HG03064 (cell line): ENCODE data around the gene KIT.

Experiments used
- ATAC-seq: cut with Tn5 transposase; IDR thresholded peaks from one replicate; pipeline ENCODE4 v1.9.1; 2021; ENCODE audit warnings: low read depth; ENCODE audit not compliant: unreplicated experiment

KIT gene

DNA sequence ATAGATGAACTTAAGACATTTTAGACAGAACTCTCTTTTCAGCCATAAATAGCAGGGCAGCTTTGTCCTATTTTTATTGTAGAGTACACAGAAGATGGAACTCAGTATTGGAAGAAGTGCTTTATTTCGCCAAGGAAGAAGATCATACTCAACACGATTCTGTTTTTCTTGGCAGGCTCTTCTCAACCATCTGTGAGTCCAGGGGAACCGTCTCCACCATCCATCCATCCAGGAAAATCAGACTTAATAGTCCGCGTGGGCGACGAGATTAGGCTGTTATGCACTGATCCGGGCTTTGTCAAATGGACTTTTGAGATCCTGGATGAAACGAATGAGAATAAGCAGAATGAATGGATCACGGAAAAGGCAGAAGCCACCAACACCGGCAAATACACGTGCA, 37.6 kb downstream of the KIT start:
- ATAC-seq: no peak

GRCh38 chr4:54695788-54696187, 38.0 kb downstream of the KIT start:
- ATAC-seq: no peak

- ATAC-seq: no peak
Observed at GRCh38 chr4:54696649-54697048, 38.9 kb downstream of the KIT start.

GRCh38 chr4:54700986-54701385, 43.2 kb downstream of the KIT start:
- ATAC-seq: no peak

GRCh38 chr4:54703182-54703581, 45.4 kb downstream of the KIT start:
- ATAC-seq: no peak

DNA sequence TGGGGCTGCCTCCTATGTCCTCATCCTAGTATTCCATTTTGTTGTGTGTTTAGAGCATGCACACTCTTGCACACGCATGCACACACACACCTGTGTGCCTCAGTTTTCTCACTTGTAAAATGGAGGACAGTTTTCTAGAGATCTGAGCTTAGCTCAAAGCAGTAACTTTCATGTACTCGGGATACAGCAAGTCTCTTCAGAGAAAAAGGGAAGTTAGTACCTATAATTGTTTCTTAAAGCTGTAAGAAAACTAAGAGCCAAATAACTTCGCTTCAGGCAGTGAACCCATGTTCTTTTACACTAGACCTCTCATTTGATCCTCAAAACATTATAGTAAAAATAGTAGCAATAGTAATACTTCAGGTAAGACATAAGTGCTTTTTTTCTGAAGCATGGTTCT, 49.6 kb downstream of the KIT start:
- ATAC-seq: no peak

DNA sequence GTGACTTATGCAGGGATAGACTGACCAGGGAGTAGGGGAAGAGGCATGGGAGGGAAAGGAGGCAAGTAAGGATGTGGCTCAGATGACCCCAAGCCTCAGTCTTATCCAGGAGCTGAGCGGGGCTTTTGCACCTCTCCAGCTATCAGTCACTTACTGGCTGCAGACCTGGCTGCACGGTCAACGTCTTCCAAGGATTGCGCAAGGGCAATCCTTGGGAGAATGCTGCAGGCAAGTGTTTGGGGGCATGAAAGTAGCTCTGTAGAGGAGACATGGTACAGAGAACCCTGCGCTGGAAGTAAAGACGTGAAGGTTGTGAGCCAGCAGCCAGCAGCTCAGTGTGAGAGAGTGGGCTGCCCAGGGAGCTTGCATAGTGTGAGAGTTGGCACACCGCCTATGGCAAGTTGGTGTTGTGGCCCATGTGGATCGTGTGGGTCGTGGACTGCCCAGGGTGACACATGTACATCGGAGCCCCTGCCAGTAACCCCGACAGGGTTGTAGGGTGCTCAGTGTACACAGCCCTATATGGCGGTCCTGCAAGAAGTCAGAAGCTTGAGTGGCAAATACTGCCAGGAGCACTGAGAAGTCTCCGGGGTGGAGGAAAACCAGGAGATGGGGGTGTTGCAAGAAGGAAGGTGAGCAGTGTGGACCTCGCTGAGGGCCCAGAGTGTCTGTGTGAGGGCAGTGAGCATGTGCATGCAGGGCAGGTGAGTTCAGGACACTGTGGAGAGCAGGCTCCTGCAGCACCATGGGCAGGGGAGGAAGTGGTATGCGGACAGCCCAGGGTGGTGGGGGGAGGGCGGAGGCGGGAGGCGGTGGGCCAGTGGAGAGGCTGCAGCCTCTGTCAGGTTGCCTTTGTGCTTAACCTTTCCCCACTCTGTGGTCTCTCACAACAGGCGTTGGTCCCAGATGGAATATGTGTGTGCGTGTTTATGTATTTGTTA, 50.9 kb downstream of the KIT start:
- ATAC-seq: no peak

DNA sequence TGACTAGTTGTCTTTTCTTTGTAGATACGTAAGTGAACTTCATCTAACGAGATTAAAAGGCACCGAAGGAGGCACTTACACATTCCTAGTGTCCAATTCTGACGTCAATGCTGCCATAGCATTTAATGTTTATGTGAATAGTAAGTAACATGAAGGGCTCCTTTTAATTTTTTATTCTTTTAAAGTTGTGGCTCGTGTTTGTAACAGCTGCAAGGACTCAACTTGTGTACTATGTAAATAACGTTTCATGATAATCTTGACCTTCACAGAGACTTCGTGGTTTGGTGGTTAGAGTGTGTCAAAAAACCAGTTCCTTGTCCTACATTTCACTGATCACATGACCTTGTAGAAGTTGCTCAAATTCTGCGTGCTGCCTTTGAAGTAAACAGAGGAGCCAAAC, 51.6 kb downstream of the KIT start:
- ATAC-seq: no peak

GRCh38 chr4:54712206-54712605, 54.4 kb downstream of the KIT start:
- ATAC-seq: no peak

DNA sequence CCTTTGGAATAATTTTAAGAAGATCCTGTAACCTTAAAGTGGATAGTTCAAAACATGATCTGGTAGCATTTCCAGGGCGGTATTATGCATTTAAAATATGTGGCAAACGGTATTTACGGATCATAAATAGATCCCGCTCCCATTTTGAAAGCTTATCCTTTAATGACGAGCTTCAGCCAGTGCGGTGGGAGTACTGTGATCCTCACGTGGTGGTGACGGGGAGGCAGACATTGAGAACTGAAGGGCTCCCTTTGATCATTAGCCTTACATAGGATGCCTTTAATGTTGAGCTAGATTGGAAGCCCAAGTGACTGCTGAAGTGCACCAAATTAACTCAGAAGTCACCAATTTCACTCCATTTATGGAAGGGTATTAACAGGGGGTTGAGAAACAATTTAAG, 56.9 kb downstream of the KIT start:
- no peak for ATAC-seq

DNA sequence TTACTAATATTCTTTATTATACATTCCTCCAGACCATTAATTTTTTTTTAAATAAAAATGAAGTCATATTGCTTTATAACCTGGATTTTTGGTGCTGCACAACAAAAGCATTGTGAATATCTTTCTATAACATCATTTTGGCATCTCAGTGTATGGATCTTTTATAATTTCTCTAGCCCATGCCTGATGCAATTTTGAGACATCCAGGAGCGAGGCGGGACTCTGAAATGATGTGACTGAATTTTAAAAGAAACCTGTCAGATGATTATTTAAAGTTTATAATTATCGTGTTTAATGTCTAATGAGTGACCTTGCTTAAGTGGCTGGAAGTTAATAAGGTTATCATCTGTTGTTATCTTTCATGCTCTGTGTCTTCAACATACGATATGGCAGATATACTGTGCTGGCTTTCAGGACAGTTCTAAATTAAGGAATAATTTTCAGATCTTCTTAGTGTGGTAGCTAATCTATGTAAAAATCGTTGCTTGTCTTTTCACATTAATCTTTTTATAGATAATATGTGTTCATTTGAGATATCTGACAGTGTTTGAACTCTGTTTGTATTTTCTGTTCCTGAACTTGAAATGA, 58.8 kb downstream of the KIT start:
- ATAC-seq: no peak

DNA sequence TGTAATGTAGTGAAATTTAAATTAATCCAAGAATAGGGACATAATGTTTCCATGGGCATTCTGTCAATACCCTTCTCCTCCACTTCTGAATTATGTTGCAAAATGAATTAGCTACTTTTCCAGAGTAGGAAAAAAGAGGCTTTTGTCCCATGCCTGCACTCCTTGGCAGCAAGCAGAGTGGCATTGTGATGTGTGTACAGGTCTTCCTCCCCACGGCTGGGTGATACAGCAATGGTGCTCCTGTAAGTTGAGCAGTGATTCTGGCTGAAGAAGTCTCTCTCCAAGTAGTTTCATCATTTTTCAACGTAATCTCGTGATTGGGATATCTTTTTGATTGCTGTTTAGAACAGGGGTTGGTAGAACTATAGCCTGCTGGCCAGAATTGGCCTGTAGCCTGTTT, 59.9 kb downstream of the KIT start:
- ATAC-seq: no peak

GRCh38 chr4:54719378-54719777, 61.6 kb downstream of the KIT start:
- no peak for ATAC-seq

DNA sequence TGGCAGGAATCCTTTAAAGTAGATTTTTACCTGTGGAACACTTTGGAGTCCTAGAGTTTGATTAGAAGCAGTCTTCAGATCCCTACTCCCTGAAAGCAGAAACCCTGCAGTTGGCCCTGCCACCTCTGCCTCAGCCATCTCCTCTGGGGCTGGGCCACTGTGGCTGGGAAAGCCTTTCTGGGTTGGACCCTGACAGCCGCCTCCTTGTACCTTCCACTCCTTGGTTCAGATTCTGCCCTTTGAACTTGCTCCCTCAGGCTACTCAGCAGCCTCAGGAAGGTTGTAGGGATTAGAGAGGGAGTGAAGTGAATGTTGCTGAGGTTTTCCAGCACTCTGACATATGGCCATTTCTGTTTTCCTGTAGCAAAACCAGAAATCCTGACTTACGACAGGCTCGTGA, 65.5 kb downstream of the KIT start:
- no peak for ATAC-seq

DNA sequence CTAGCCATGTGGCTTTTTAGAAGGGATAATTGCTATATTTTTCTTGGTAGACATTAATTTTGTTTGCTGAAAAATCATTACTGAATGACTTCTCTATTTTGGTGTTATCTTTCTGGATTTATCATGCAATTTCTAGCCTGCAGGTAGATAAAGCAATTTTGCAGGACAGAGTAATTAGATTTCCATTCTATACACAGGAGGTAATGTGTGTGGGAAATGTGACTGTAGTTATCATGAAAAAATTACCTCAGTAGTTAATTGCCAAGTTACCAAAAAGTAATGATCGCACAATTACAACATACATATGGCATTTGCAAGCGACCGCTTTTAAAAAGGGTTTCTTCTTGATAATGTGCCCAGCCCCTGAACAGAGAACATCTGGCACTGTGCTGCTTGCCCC, 66.1 kb downstream of the KIT start:
- no peak for ATAC-seq

GRCh38 chr4:54726907-54727306, 69.2 kb downstream of the KIT start:
- no peak for ATAC-seq

GRCh38 chr4:54727346-54727745, 69.6 kb downstream of the KIT start:
- ATAC-seq: no peak

DNA sequence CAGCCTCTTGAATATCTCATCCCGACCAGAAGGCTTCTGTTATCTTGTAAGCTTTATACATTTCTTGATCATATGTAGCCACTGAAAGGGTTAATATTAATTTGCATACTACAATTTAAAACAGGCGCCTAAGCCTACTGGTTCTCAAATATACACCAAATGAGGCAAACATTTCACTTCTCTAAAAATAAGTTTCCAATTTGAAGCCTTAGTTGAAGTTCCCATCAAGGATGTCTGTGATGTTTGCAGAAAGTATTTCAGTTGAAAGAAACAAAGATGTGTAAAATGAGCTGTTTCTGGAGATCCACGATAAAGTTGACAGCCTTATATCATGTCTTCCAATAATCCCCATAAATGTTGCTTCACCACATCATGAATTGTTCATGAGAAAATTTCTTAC, 70.6 kb downstream of the KIT start:
- ATAC-seq: no peak

DNA sequence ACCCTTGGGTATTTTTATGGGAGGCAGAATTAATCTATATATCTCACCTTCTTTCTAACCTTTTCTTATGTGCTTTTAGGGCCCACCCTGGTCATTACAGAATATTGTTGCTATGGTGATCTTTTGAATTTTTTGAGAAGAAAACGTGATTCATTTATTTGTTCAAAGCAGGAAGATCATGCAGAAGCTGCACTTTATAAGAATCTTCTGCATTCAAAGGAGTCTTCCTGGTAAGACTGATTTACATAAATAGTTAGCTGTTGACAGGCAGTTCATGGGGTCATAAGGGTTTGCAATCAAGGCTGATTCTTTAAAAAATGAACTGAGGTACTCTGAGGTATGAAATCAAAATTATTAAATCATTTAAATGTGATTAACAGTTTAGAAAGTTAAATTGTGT, 71.5 kb downstream of the KIT start:
- ATAC-seq: no peak

DNA sequence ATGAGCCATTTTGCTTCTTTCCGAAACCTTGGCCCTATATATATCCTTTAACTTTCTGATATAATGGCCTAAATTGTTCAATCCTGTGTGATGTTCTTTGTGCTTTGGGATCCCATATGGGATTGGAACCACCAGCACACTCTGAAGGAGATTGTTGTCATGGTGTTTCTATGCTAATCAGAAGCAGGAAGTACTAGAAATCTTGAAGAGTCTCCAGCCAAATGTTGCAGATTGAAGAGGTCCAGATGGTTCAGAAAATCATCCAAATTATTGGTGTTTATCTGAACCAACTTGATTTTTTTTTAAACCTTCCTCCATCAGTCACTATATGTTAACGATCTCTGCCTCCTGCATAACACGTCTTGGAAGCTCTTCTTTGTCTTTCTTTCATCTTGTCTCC, 72.8 kb downstream of the KIT start:
- no peak for ATAC-seq

- ATAC-seq: no peak
Observed at GRCh38 chr4:54731552-54731951, 73.8 kb downstream of the KIT start.

- ATAC-seq: no peak
Observed at GRCh38 chr4:54731976-54732375, 74.2 kb downstream of the KIT start.
